Naive thymus-derived CD4-positive, alpha-beta T cell (primary cell): Measurements from ENCODE around the gene LLGL2. TPM values are rescaled to one million over a fixed set of nuclear protein-coding genes. Genes with fewer than 3 reads are reported as not detected.

Experiments used
- ATAC-seq: fragments of 150-1000 bp; cut with Tn5 transposase; 2 replicates; pipeline ENCODE4 v1.10.0; 2021; ENCODE audit warnings: mild to moderate bottlenecking, moderate library complexity
- CTCF ChIA-PET: fragments of 350-600 bp; sonication (Branson Sonifier 250); formaldehyde crosslinking; loops from one replicate; lab custom pipeline; 2021; ENCODE audit warnings: antibody characterized with exemption; lab: Charles Lee
- POLR2A ChIA-PET: fragments of 350-600 bp; sonication (Branson Sonifier 250); formaldehyde crosslinking; loops from one replicate; lab custom pipeline; 2021; ENCODE audit warnings: antibody characterized with exemption, inconsistent platforms; lab: Charles Lee
- DNase-seq, 9 donors: peaks; one replicate each; pipeline versions ENCODE4 v3.0.0 to v3.0.0-alpha.2; 2020 to 2022; ENCODE audit warnings: mixed read lengths in 1 of 9
- H3K27ac ChIP-seq: one replicate; pipeline ENCODE4 v1.7.0; 2013; ENCODE audit warnings: mild to moderate bottlenecking, low read depth, low read length, moderate library complexity
- H3K27me3 ChIP-seq, 2 donors: one replicate each; pipeline ENCODE4 v1.7.0; 2013; ENCODE audit warnings: low read length in 2 of 2, mild to moderate bottlenecking in 2 of 2, moderate library complexity in 2 of 2; ENCODE audit not compliant: control insufficient read depth in 2 of 2, insufficient read depth in 2 of 2
- H3K36me3 ChIP-seq, 3 experiments: 1 replicate in 2 of 3; 2 replicates in 1 of 3; pipeline ENCODE4 v1.7.0; 2013; ENCODE audit warnings: low read length in 3 of 3, mild to moderate bottlenecking in 3 of 3, moderate library complexity in 1 of 3; ENCODE audit not compliant: insufficient read depth in 3 of 3, control insufficient read depth in 2 of 3
- H3K4me1 ChIP-seq, 2 donors: one replicate each; pipeline ENCODE4 v1.7.0; 2013; ENCODE audit warnings: low read length in 2 of 2, mild to moderate bottlenecking in 2 of 2, moderate library complexity in 1 of 2; ENCODE audit not compliant: control insufficient read depth in 2 of 2, insufficient read depth in 2 of 2
- H3K4me3 ChIP-seq: 2 replicates; pipeline ENCODE4 v1.7.0; 2013; ENCODE audit warnings: mild to moderate bottlenecking, low read length
- H3K9me3 ChIP-seq, 3 experiments: 1 replicate in 2 of 3; 2 replicates in 1 of 3; pipeline ENCODE4 v1.7.0; 2013; ENCODE audit warnings: low read length in 3 of 3; ENCODE audit not compliant: control insufficient read depth in 2 of 3
- H3K27ac Mint-ChIP-seq, 9 donors: one replicate each; pipeline ENCODE4 v1.8.0; 2020 to 2022; ENCODE audit warnings: mixed read lengths in 9 of 9, mild to moderate bottlenecking in 8 of 9, moderate library complexity in 5 of 9, inconsistent platforms in 2 of 9
- H3K27me3 Mint-ChIP-seq, 5 donors: one replicate each; pipeline ENCODE4 v1.8.0; 2021 to 2022; ENCODE audit warnings: mixed read lengths in 5 of 5, mild to moderate bottlenecking in 1 of 5
- H3K36me3 Mint-ChIP-seq, 5 donors: one replicate each; pipeline ENCODE4 v1.8.0; 2020 to 2022; ENCODE audit warnings: mixed read lengths in 5 of 5, mild to moderate bottlenecking in 3 of 5, inconsistent platforms in 1 of 5
- H3K4me1 Mint-ChIP-seq, 7 donors: one replicate each; pipeline ENCODE4 v1.8.0; 2020 to 2022; ENCODE audit warnings: mixed read lengths in 7 of 7, mild to moderate bottlenecking in 3 of 7, inconsistent platforms in 1 of 7
- H3K4me3 Mint-ChIP-seq, 10 donors: one replicate each; pipeline ENCODE4 v1.8.0; 2020 to 2022; ENCODE audit warnings: mild to moderate bottlenecking in 10 of 10, mixed read lengths in 10 of 10, moderate library complexity in 6 of 10, inconsistent platforms in 2 of 10
- H3K9me3 Mint-ChIP-seq, 11 donors: one replicate each; pipeline ENCODE4 v1.8.0; 2020 to 2022; ENCODE audit warnings: mixed read lengths in 11 of 11, mild to moderate bottlenecking in 4 of 11, inconsistent platforms in 1 of 11, moderate library complexity in 1 of 11
- intact Hi-C, 2 donors: fragments of 100-400 bp; cut with micrococcal nuclease; formaldehyde crosslinking; loops; one replicate each; pipeline ENCODE4 v1.15.1; 2023
- polyA plus RNA-seq, 2 donors: library from polyadenylated mRNA; unstranded; fragments of 300-500 nt; fragmentation: Illumina TruSeq; gene quantifications; one replicate each; pipeline ENCODE4 v1.2.3, GENCODE V29; 2021
- total RNA-seq, 6 experiments: library from RNA in 5 of 6; stranded (reverse) in 5 of 6; gene quantifications; 1 replicate in 5 of 6; 2 replicates in 1 of 6; pipeline ENCODE4 v1.2.3 and lab custom pipeline; 2021 to 2026

LLGL2 gene
- total and polyA plus RNA-seq, 7 experiments from 2014 or later: 9.2 to 55.7 (median 26.5) TPM

GRCh38 chr17:75498039-75498725 lies 27.3 kb upstream of the LLGL2 start:
- ATAC-seq (peak; percentile 36), DNase-seq (no peak)
- peaks cover 0 to 62% (median 0%) of the 10 kb centered on the region in 3 experiments for H3K36me3 ChIP-seq
- no peaks in the 10 kb centered on the region for H3K27me3 ChIP-seq
- Mint-ChIP-seq H3K4me1 (peaks cover 0 to 11% (median 7%) of the 10 kb centered on the region in 7 donors), H3K27ac (peak overlapping the region in 7 of 9 donors; percentile 34 to 69 (median 58)), H3K27me3 (no peaks in the 10 kb centered on the region), H3K4me3 (peak overlapping the region in 1 of 10 donors; percentile 23), H3K36me3 (peaks cover 0 to 20% (median 3%) of the 10 kb centered on the region in 5 donors), H3K9me3 (no peaks in the 10 kb centered on the region)
- CTCF ChIA-PET: no interaction called here
- H3K4me1 ChIP-seq: peaks cover 0 to 7% of the 10 kb centered on the region in 2 donors
- POLR2A ChIA-PET: interaction anchor here (1.3 to 2.2 kb wide), 2 partner anchors 39 to 42 kb away, joined by 3 to 7 read pairs; partner anchors contain the start of gene TMEM94
- intact Hi-C loops: no loop called here
- peak overlapping the region; percentile 3 for H3K27ac ChIP-seq
- H3K4me3 ChIP-seq: no peak overlapping the region
- H3K9me3 ChIP-seq: no peaks in the 10 kb centered on the region

GRCh38 chr17:75498726-75499213 lies 26.7 kb upstream of the LLGL2 start:
- peaks cover 0 to 11% (median 7%) of the 10 kb centered on the region in 7 donors for H3K4me1 Mint-ChIP-seq
- H3K27me3 Mint-ChIP-seq: no peaks in the 10 kb centered on the region
- no peak overlapping the region for H3K4me3 Mint-ChIP-seq
- CTCF ChIA-PET: no interaction called here
- H3K27me3 ChIP-seq: no peaks in the 10 kb centered on the region
- H3K27ac Mint-ChIP-seq: no peak overlapping the region
- H3K36me3 Mint-ChIP-seq: peaks cover 0 to 20% (median 3%) of the 10 kb centered on the region in 5 donors
- POLR2A ChIA-PET: interaction anchor here (0.7 to 2.2 kb wide), 2 partner anchors 21 to 43 kb away, joined by 3 to 7 read pairs; partner anchors contain the start of gene TMEM94
- no peak for DNase-seq
- no peaks in the 10 kb centered on the region for H3K9me3 ChIP-seq
- no peak overlapping the region for H3K27ac ChIP-seq
- no peaks in the 10 kb centered on the region for H3K9me3 Mint-ChIP-seq
- H3K4me3 ChIP-seq: no peak overlapping the region
- ATAC-seq: no peak
- intact Hi-C loops: no loop called here
- H3K4me1 ChIP-seq: peaks cover 0 to 7% of the 10 kb centered on the region in 2 donors
- H3K36me3 ChIP-seq: peaks cover 0 to 56% (median 0%) of the 10 kb centered on the region in 3 experiments

DNA sequence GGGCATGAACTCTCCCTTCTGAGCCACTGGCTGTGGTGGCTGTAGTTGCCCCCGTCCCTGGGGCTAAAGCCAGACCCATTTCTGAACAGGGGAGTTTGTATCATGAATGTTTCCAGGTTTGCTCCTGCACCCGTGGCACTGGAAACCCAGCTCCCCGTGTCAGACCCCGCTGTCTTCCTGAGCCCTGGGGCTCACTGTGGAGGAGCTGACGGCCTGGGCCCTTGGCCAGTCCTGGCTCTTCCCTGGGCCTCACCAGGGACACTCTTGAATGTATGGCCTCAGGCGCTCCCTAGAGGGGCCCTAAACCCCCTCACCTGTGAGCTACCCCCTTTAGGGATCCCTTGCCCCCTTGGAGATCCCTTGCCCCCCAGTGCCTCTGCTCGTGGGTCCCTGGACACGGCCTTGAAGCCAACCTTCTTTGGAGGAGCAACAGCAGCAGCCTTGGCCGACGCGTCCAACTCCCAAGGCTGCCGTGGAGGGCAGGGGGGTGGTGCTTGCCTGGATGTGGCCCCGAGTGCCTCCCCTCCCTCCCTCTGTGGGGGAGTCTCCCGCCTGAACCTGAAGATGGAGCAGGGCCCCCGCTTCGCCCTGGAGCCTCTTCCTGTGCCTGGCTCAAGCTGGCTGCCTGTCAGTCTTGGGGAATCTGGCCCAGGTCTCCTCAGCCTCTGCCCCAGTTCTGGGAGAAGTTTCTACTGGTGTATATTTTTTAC lies 26.0 kb upstream of the LLGL2 start:
- Histone ChIP-seq H3K9me3 (no peaks in the 10 kb centered on the region), H3K4me1 (peaks cover 0 to 7% of the 10 kb centered on the region in 2 donors), H3K4me3 (no peak overlapping the region), H3K36me3 (peaks cover 0 to 49% (median 0%) of the 10 kb centered on the region in 3 experiments), H3K27ac (no peak overlapping the region), H3K27me3 (no peaks in the 10 kb centered on the region)
- H3K36me3 Mint-ChIP-seq: peaks cover 0 to 17% (median 3%) of the 10 kb centered on the region in 5 donors
- H3K27me3 Mint-ChIP-seq: no peaks in the 10 kb centered on the region
- ChIA-PET CTCF (no interaction called here), POLR2A (interaction anchor here (0.7 to 2.2 kb wide), 2 partner anchors 20 to 43 kb away, joined by 3 to 7 read pairs; partner anchors contain the start of gene TMEM94)
- intact Hi-C loops: no loop called here
- no peak for DNase-seq
- H3K9me3 Mint-ChIP-seq: no peaks in the 10 kb centered on the region
- peaks cover 0 to 12% (median 7%) of the 10 kb centered on the region in 7 donors for H3K4me1 Mint-ChIP-seq
- ATAC-seq: no peak
- H3K4me3 Mint-ChIP-seq: no peak overlapping the region
- H3K27ac Mint-ChIP-seq: no peak overlapping the region

GRCh38 chr17:75500419-75501216 lies 24.9 kb upstream of the LLGL2 start:
- POLR2A ChIA-PET: interaction anchor here (1.2 kb wide), 1 partner anchor 9 kb away, joined by 3 read pairs; no protein-coding TSS in a partner anchor
- H3K9me3 Mint-ChIP-seq: no peaks in the 10 kb centered on the region

GRCh38 chr17:75501378-75502071 lies 24.0 kb upstream of the LLGL2 start:
- POLR2A ChIA-PET: interaction anchor here (1.2 kb wide), 1 partner anchor 9 kb away, joined by 3 read pairs; no protein-coding TSS in a partner anchor
- no peak overlapping the region for H3K4me3 Mint-ChIP-seq
- CTCF ChIA-PET: interaction anchor here (0.6 kb wide), 1 partner anchor 117 kb away, joined by 3 read pairs; no protein-coding TSS in a partner anchor

More at GRCh38 chr17:75500419-75501216, 24.9 kb upstream of the LLGL2 start:
- Mint-ChIP-seq H3K27ac (no peak overlapping the region), H3K36me3 (peaks cover 0 to 9% (median 3%) of the 10 kb centered on the region in 5 donors), H3K4me3 (no peak overlapping the region), H3K4me1 (peaks cover 0 to 12% (median 7%) of the 10 kb centered on the region in 7 donors), H3K27me3 (no peaks in the 10 kb centered on the region)
- no peak for ATAC-seq
- Histone ChIP-seq H3K27ac (no peak overlapping the region), H3K9me3 (no peaks in the 10 kb centered on the region), H3K4me1 (peaks cover 0 to 7% of the 10 kb centered on the region in 2 donors), H3K36me3 (peaks cover 0 to 38% (median 0%) of the 10 kb centered on the region in 3 experiments), H3K4me3 (no peak overlapping the region), H3K27me3 (no peaks in the 10 kb centered on the region)
- no peak for DNase-seq
- intact Hi-C loops: no loop called here
- CTCF ChIA-PET: no interaction called here

More at GRCh38 chr17:75501378-75502071, 24.0 kb upstream of the LLGL2 start:
- Mint-ChIP-seq H3K27ac (no peak overlapping the region), H3K4me1 (peaks cover 0 to 12% (median 7%) of the 10 kb centered on the region in 7 donors), H3K36me3 (peaks cover 0 to 6% (median 3%) of the 10 kb centered on the region in 5 donors), H3K27me3 (no peaks in the 10 kb centered on the region), H3K9me3 (no peaks in the 10 kb centered on the region)
- Histone ChIP-seq H3K27ac (no peak overlapping the region), H3K4me1 (peaks cover 0 to 7% of the 10 kb centered on the region in 2 donors), H3K27me3 (no peaks in the 10 kb centered on the region), H3K36me3 (peaks cover 0 to 29% (median 0%) of the 10 kb centered on the region in 3 experiments), H3K9me3 (no peaks in the 10 kb centered on the region), H3K4me3 (no peak overlapping the region)
- intact Hi-C loops: no loop called here
- DNase-seq: no peak
- ATAC-seq: no peak
